ENCODE measurements around the gene SLC24A4. TPM values are rescaled to one million over a fixed set of nuclear protein-coding genes. Genes with fewer than 3 reads are reported as not detected.

Gene SLC24A4
- total and polyA plus RNA-seq, 4 donors = 5.8 to 11.8 (median 6.9) TPM

- Histone ChIP-seq H3K4me3 (ENCODE audit: low read depth, low read length) (no peak overlapping the region), H3K27me3 (ENCODE audit: control insufficient read depth, insufficient read depth, low read length) (peaks cover 31% of the 10 kb centered on the region), H3K36me3 (ENCODE audit: control insufficient read depth, insufficient read depth, low read length) (no peaks in the 10 kb centered on the region), H3K9me3 (ENCODE audit: control insufficient read depth, insufficient read depth, low read length) (no peaks in the 10 kb centered on the region), H3K27ac (ENCODE audit: low read depth, low read length) (no peak overlapping the region), H3K4me1 (ENCODE audit: control insufficient read depth, insufficient read depth, low read length) (peaks cover 17% of the 10 kb centered on the region)
- no peak for DNase-seq (ENCODE audit: low read depth in 4 of 6, low spot score in 6 of 6)
- 88% methylated on average over 3 of the region's 5 CpGs for WGBS (ENCODE audit: insufficient coverage)
Observed at GRCh38 chr14:92516966-92517506, 194.1 kb downstream of the SLC24A4 start.

- H3K4me3 ChIP-seq (ENCODE audit: low read depth, low read length) = no peak overlapping the region
- H3K27me3 ChIP-seq (ENCODE audit: control insufficient read depth, insufficient read depth, low read length) = peaks cover 25% of the 10 kb centered on the region
- peaks cover 17% of the 10 kb centered on the region for H3K4me1 ChIP-seq (ENCODE audit: control insufficient read depth, insufficient read depth, low read length)
- H3K36me3 ChIP-seq (ENCODE audit: control insufficient read depth, insufficient read depth, low read length) = no peaks in the 10 kb centered on the region
- WGBS (ENCODE audit: insufficient coverage) = 74% methylated on average over 2 of the region's 2 CpGs
- no peak for DNase-seq (ENCODE audit: low read depth in 4 of 6, low spot score in 6 of 6)
- no peak overlapping the region for H3K27ac ChIP-seq (ENCODE audit: low read depth, low read length)
- no peaks in the 10 kb centered on the region for H3K9me3 ChIP-seq (ENCODE audit: control insufficient read depth, insufficient read depth, low read length)
Observed at GRCh38 chr14:92517761-92518160, 194.8 kb downstream of the SLC24A4 start.

- H3K27ac ChIP-seq (ENCODE audit: low read depth, low read length) = no peak overlapping the region
- 93% methylated on average over 17 of the region's 20 CpGs for WGBS (ENCODE audit: insufficient coverage)
- H3K4me3 ChIP-seq (ENCODE audit: low read depth, low read length) = no peak overlapping the region
- H3K4me1 ChIP-seq (ENCODE audit: control insufficient read depth, insufficient read depth, low read length) = peaks cover 9% of the 10 kb centered on the region
- no peaks in the 10 kb centered on the region for H3K9me3 ChIP-seq (ENCODE audit: control insufficient read depth, insufficient read depth, low read length)
- no peaks in the 10 kb centered on the region for H3K36me3 ChIP-seq (ENCODE audit: control insufficient read depth, insufficient read depth, low read length)
- H3K27me3 ChIP-seq (ENCODE audit: control insufficient read depth, insufficient read depth, low read length) = peaks cover 13% of the 10 kb centered on the region
- no peak for DNase-seq (ENCODE audit: low read depth in 4 of 6, low spot score in 6 of 6)
Observed at GRCh38 chr14:92519246-92520101, 196.5 kb downstream of the SLC24A4 start.

GRCh38 chr14:92520102-92521057 is 197.4 kb downstream of the SLC24A4 start:
- no peak for DNase-seq (ENCODE audit: low read depth in 4 of 6, low spot score in 6 of 6)
- Histone ChIP-seq H3K36me3 (ENCODE audit: control insufficient read depth, insufficient read depth, low read length) (no peaks in the 10 kb centered on the region), H3K4me3 (ENCODE audit: low read depth, low read length) (no peak overlapping the region), H3K9me3 (ENCODE audit: control insufficient read depth, insufficient read depth, low read length) (no peaks in the 10 kb centered on the region), H3K27me3 (ENCODE audit: control insufficient read depth, insufficient read depth, low read length) (peaks cover 9% of the 10 kb centered on the region), H3K27ac (ENCODE audit: low read depth, low read length) (no peak overlapping the region), H3K4me1 (ENCODE audit: control insufficient read depth, insufficient read depth, low read length) (peaks cover 14% of the 10 kb centered on the region)
- 85% methylated on average over 11 of the region's 17 CpGs for WGBS (ENCODE audit: insufficient coverage)

- H3K27me3 ChIP-seq (ENCODE audit: control insufficient read depth, insufficient read depth, low read length) = peaks cover 4% of the 10 kb centered on the region
- 94% methylated on average over 2 of the region's 2 CpGs for WGBS (ENCODE audit: insufficient coverage)
- no peak overlapping the region for H3K27ac ChIP-seq (ENCODE audit: low read depth, low read length)
- no peaks in the 10 kb centered on the region for H3K36me3 ChIP-seq (ENCODE audit: control insufficient read depth, insufficient read depth, low read length)
- no peaks in the 10 kb centered on the region for H3K9me3 ChIP-seq (ENCODE audit: control insufficient read depth, insufficient read depth, low read length)
- DNase-seq (ENCODE audit: low read depth in 4 of 6, low spot score in 6 of 6) = no peak
- H3K4me3 ChIP-seq (ENCODE audit: low read depth, low read length) = no peak overlapping the region
- peaks cover 19% of the 10 kb centered on the region for H3K4me1 ChIP-seq (ENCODE audit: control insufficient read depth, insufficient read depth, low read length)
Observed at GRCh38 chr14:92521058-92521415, 198.1 kb downstream of the SLC24A4 start.

- peaks cover 19% of the 10 kb centered on the region for H3K4me1 ChIP-seq (ENCODE audit: control insufficient read depth, insufficient read depth, low read length)
- no peak for DNase-seq (ENCODE audit: low read depth in 4 of 6, low spot score in 6 of 6)
- H3K36me3 ChIP-seq (ENCODE audit: control insufficient read depth, insufficient read depth, low read length) = no peaks in the 10 kb centered on the region
- no peak overlapping the region for H3K4me3 ChIP-seq (ENCODE audit: low read depth, low read length)
- H3K27me3 ChIP-seq (ENCODE audit: control insufficient read depth, insufficient read depth, low read length) = no peaks in the 10 kb centered on the region
- WGBS (ENCODE audit: insufficient coverage) = 99% methylated on average over 5 of the region's 6 CpGs
- H3K9me3 ChIP-seq (ENCODE audit: control insufficient read depth, insufficient read depth, low read length) = no peaks in the 10 kb centered on the region
- H3K27ac ChIP-seq (ENCODE audit: low read depth, low read length) = no peak overlapping the region
Observed at GRCh38 chr14:92523752-92524151, 200.8 kb downstream of the SLC24A4 start.

- Histone ChIP-seq H3K27me3 (ENCODE audit: control insufficient read depth, insufficient read depth, low read length) (no peaks in the 10 kb centered on the region), H3K4me1 (ENCODE audit: control insufficient read depth, insufficient read depth, low read length) (peaks cover 19% of the 10 kb centered on the region)
Observed at GRCh38 chr14:92524602-92525185, 201.7 kb downstream of the SLC24A4 start.

GRCh38 chr14:92525322-92526095 is 202.5 kb downstream of the SLC24A4 start:
- Histone ChIP-seq H3K4me1 (ENCODE audit: control insufficient read depth, insufficient read depth, low read length) (peaks cover 19% of the 10 kb centered on the region), H3K27ac (ENCODE audit: low read depth, low read length) (no peak overlapping the region), H3K27me3 (ENCODE audit: control insufficient read depth, insufficient read depth, low read length) (no peaks in the 10 kb centered on the region), H3K36me3 (ENCODE audit: control insufficient read depth, insufficient read depth, low read length) (no peaks in the 10 kb centered on the region), H3K9me3 (ENCODE audit: control insufficient read depth, insufficient read depth, low read length) (no peaks in the 10 kb centered on the region), H3K4me3 (ENCODE audit: low read depth, low read length) (no peak overlapping the region)
- no peak for DNase-seq (ENCODE audit: low read depth in 4 of 6, low spot score in 6 of 6)
- WGBS (ENCODE audit: insufficient coverage) = 80% methylated on average over 10 of the region's 12 CpGs

More at GRCh38 chr14:92524602-92525185, 201.7 kb downstream of the SLC24A4 start:
- 92% methylated on average over 10 of the region's 10 CpGs for WGBS (ENCODE audit: insufficient coverage)
- Histone ChIP-seq H3K27ac (ENCODE audit: low read depth, low read length) (no peak overlapping the region), H3K36me3 (ENCODE audit: control insufficient read depth, insufficient read depth, low read length) (no peaks in the 10 kb centered on the region), H3K9me3 (ENCODE audit: control insufficient read depth, insufficient read depth, low read length) (no peaks in the 10 kb centered on the region), H3K4me3 (ENCODE audit: low read depth, low read length) (no peak overlapping the region)
- no peak for DNase-seq (ENCODE audit: low read depth in 4 of 6, low spot score in 6 of 6)

- H3K27ac ChIP-seq (ENCODE audit: low read depth, low read length) = no peak overlapping the region
- peaks cover 19% of the 10 kb centered on the region for H3K4me1 ChIP-seq (ENCODE audit: control insufficient read depth, insufficient read depth, low read length)
- no peak for DNase-seq (ENCODE audit: low read depth in 4 of 6, low spot score in 6 of 6)
- no peaks in the 10 kb centered on the region for H3K36me3 ChIP-seq (ENCODE audit: control insufficient read depth, insufficient read depth, low read length)
- no peaks in the 10 kb centered on the region for H3K9me3 ChIP-seq (ENCODE audit: control insufficient read depth, insufficient read depth, low read length)
- H3K4me3 ChIP-seq (ENCODE audit: low read depth, low read length) = no peak overlapping the region
- WGBS (ENCODE audit: insufficient coverage) = 73% methylated on average over 13 of the region's 14 CpGs
- H3K27me3 ChIP-seq (ENCODE audit: control insufficient read depth, insufficient read depth, low read length) = no peaks in the 10 kb centered on the region
Observed at GRCh38 chr14:92527721-92528120, 204.8 kb downstream of the SLC24A4 start.

All from spinal cord (tissue), 10 donors.